PC-3 (cell line): Measurements from ENCODE around the gene ASTN2. TPM values are rescaled to one million over a fixed set of nuclear protein-coding genes. Genes with fewer than 3 reads are reported as not detected.
A peak's percentile ranks its signal among the peaks of the same experiment; 100 is the strongest.

ENCODE experiments used
- ATAC-seq: fragments of 200-7000 bp; cut with Tn5 transposase; 2 replicates; pipeline ENCODE4 v1.9.1; 2020; ENCODE audit warnings: mild to moderate bottlenecking, moderate library complexity
- BruUV-seq: library from RNA; stranded (reverse); fragments of 400-500 nt; replicated peaks from 2 replicates; lab custom pipeline; 2021; lab: Mats Ljungman, UMichigan
- CTCF ChIA-PET: fragments of 300-600 bp; sonication (Branson Sonifier 250); formaldehyde crosslinking; loops from one replicate; lab custom pipeline; 2022; ENCODE audit warnings: antibody characterized with exemption; lab: Charles Lee
- POLR2A ChIA-PET: fragments of 300-600 bp; sonication (Branson Sonifier 250); formaldehyde crosslinking; loops from one replicate; lab custom pipeline; 2022; ENCODE audit warnings: antibody characterized with exemption; ENCODE audit not compliant: unreplicated experiment; lab: Charles Lee
- DNase-seq: peaks from one replicate; pipeline ENCODE4 v3.0.0-alpha.2; 2015
- H2AFZ ChIP-seq: fragments of 300-600 bp; sonication (generic); 2 replicates; pipeline ENCODE4 v1.6.0; 2016; ENCODE audit warnings: antibody characterized with exemption, low read length
- H3F3A ChIP-seq: fragments of 300-600 bp; sonication (generic); one replicate; pipeline ENCODE4 v1.6.0; 2017; ENCODE audit warnings: antibody characterized with exemption, low read length, control low read depth, mild to moderate bottlenecking; ENCODE audit not compliant: unreplicated experiment
- H3K27ac ChIP-seq: fragments of 300-600 bp; sonication (generic); 2 replicates; pipeline ENCODE4 v1.5.1; 2016; ENCODE audit warnings: mild to moderate bottlenecking, low read length
- H3K27me3 ChIP-seq: fragments of 300-600 bp; sonication (generic); 2 replicates; pipeline ENCODE4 v1.6.1; 2016; ENCODE audit warnings: low read length, mixed read lengths
- H3K36me3 ChIP-seq: fragments of 300-600 bp; sonication (generic); 2 replicates; pipeline ENCODE4 v1.6.1; 2016; ENCODE audit warnings: low read depth, mixed run types, low read length, mixed read lengths
- H3K4me1 ChIP-seq: fragments of 300-600 bp; sonication (generic); 2 replicates; pipeline ENCODE4 v1.5.1; 2016; ENCODE audit warnings: low read length; ENCODE audit not compliant: insufficient read depth
- H3K4me2 ChIP-seq: fragments of 300-600 bp; sonication (generic); 2 replicates; pipeline ENCODE4 v1.6.0; 2016; ENCODE audit warnings: low read length
- H3K4me3 ChIP-seq: fragments of 300-600 bp; sonication (generic); 2 replicates; pipeline ENCODE4 v1.5.1; 2016; ENCODE audit warnings: mild to moderate bottlenecking, low read length, mixed read lengths
- H3K79me2 ChIP-seq: fragments of 300-600 bp; sonication (generic); 2 replicates; pipeline ENCODE4 v1.6.1; 2017; ENCODE audit warnings: low read length, mixed read lengths
- H3K9ac ChIP-seq: fragments of 300-600 bp; sonication (generic); 2 replicates; pipeline ENCODE4 v1.6.0; 2016; ENCODE audit warnings: mild to moderate bottlenecking, low read length
- H3K9me2 ChIP-seq: fragments of 300-600 bp; sonication (generic); replicated peaks from 2 replicates; pipeline ENCODE4 v1.6.1; 2016; ENCODE audit warnings: mixed run types, low read length, mixed read lengths
- H3K9me3 ChIP-seq: fragments of 300-600 bp; sonication (generic); 2 replicates; pipeline ENCODE4 v1.6.1; 2016; ENCODE audit warnings: low read length, mixed read lengths
- H4K20me1 ChIP-seq: fragments of 300-600 bp; sonication (generic); 2 replicates; pipeline ENCODE4 v1.6.1; 2016; ENCODE audit warnings: low read length, mixed read lengths
- CTCF ChIP-seq: fragments of 300-600 bp; sonication (generic); conservative IDR thresholded peaks from 2 replicates; pipeline ENCODE4 v1.5.1; 2017; ENCODE audit warnings: antibody characterized with exemption, low read depth, mild to moderate bottlenecking, low read length
- EZH2 ChIP-seq: fragments of 300-600 bp; sonication (generic); IDR thresholded peaks from one replicate; pipeline ENCODE4 v1.6.1; 2017; ENCODE audit warnings: antibody characterized with exemption, mild to moderate bottlenecking, low read length; ENCODE audit not compliant: unreplicated experiment
- EZH2phosphoT487 ChIP-seq: fragments of 300-600 bp; sonication (generic); IDR thresholded peaks from 2 replicates; pipeline ENCODE4 v1.6.1; 2018; ENCODE audit warnings: mild to moderate bottlenecking, antibody characterized with exemption, low read length, borderline replicate concordance
- intact Hi-C: fragments of 100-400 bp; cut with micrococcal nuclease; formaldehyde crosslinking; loops from 2 replicates; pipeline ENCODE4 v1.9.0; 2023
- total RNA-seq: library from RNA; depleted of rRNA; stranded (reverse); fragments of >200 nt; gene quantifications from 2 replicates; pipeline ENCODE4 v1.2.3, GENCODE V29; 2014

ASTN2 gene
- total RNA-seq, 1 experiment from 2014 or later = 3.5 TPM

DNA sequence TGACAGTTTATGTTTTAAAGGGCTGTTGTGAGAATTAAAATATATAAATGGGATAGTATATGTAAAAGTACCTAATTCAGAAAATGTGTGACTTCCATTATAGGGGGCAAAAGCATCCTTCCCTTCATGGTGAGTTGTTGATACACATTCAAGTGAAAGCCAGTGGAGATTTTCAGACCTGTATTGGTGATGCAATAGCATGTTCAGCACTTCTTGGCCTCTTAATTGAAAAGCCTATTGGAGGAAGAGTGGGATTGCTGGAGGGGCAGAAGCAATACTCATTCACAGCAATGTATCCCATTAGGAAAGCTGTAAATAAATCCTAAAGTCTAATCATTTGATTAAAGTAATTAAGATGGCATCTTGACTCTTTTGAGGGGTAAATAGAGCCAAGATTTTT lies 710.4 kb downstream of the ASTN2 start:
- BruUV-seq = no TSS peak
- intact Hi-C loops = no loop called here
- H3K4me3 ChIP-seq = no peak overlapping the region
- H3K79me2 ChIP-seq = no peaks in the 10 kb centered on the region
- DNase-seq (no peak), ATAC-seq (no peak)
- H3F3A ChIP-seq = no peaks in the 10 kb centered on the region
- CTCF ChIA-PET = no interaction called here
- H2AFZ ChIP-seq = no peak overlapping the region
- H3K27me3 ChIP-seq = no peaks in the 10 kb centered on the region
- H3K9ac ChIP-seq = no peak overlapping the region
- no peaks in the 10 kb centered on the region for H3K9me3 ChIP-seq
- H3K4me1 ChIP-seq = peaks cover 14% of the 10 kb centered on the region
- POLR2A ChIA-PET = no interaction called here
- H4K20me1 ChIP-seq = no peaks in the 10 kb centered on the region
- no peak overlapping the region for H3K4me2 ChIP-seq
- H3K9me2 ChIP-seq = no peaks in the 10 kb centered on the region
- no peak overlapping the region for H3K27ac ChIP-seq
- TF ChIP-seq CTCF (no peak), EZH2phosphoT487 (no peak), EZH2 (no peak)
- 0 out of 2 replicates have a peak, but pooled peaks cover 2% of the 10 kb centered on the region for H3K36me3 ChIP-seq

DNA sequence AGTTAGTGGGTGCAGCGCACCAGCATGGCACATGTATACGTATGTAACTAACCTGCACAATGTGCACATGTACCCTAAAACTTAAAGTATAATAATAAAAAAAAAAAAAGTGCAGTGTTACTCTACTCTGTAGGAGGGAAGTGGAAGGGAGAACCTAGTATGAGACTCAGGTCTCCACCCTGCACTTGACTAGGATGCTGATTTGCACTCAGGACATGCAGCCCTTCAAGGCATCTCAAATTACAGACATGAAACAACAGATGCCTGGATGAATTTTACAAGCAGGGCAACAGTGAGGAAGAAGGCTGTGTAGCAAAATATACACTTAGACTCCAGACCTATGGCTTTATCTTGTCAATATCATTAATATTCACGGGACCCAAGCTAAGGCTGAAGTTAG lies 711.2 kb downstream of the ASTN2 start:
- intact Hi-C loops = no loop called here
- H3F3A ChIP-seq = no peaks in the 10 kb centered on the region
- no peak overlapping the region for H3K4me3 ChIP-seq
- TF ChIP-seq EZH2 = no peak
- TF ChIP-seq EZH2phosphoT487 = no peak
- no peak for TF ChIP-seq CTCF
- H3K4me2 ChIP-seq = no peak overlapping the region
- no TSS peak for BruUV-seq
- H3K9ac ChIP-seq = no peak overlapping the region
- ATAC-seq (no peak), DNase-seq (no peak)
- H3K9me3 ChIP-seq = no peaks in the 10 kb centered on the region
- H2AFZ ChIP-seq = no peak overlapping the region
- H3K4me1 ChIP-seq = peaks cover 14% of the 10 kb centered on the region
- H3K79me2 ChIP-seq = no peaks in the 10 kb centered on the region
- peaks cover 6% of the 10 kb centered on the region; the same call in 1 of the 2 replicates for H3K36me3 ChIP-seq
- POLR2A ChIA-PET = no interaction called here
- no peak overlapping the region for H3K27ac ChIP-seq
- H4K20me1 ChIP-seq = no peaks in the 10 kb centered on the region
- H3K27me3 ChIP-seq = no peaks in the 10 kb centered on the region
- no peaks in the 10 kb centered on the region for H3K9me2 ChIP-seq
- CTCF ChIA-PET = no interaction called here

- intact Hi-C loops = no loop called here
- Histone ChIP-seq H3K27me3 (no peaks in the 10 kb centered on the region), H3K9me2 (no peaks in the 10 kb centered on the region), H3K9me3 (no peaks in the 10 kb centered on the region), H4K20me1 (no peaks in the 10 kb centered on the region), H3K27ac (no peak overlapping the region), H2AFZ (no peak overlapping the region), H3K36me3 (peaks cover 15% of the 10 kb centered on the region; the same call in 1 of the 2 replicates), H3F3A (no peaks in the 10 kb centered on the region), H3K4me3 (no peak overlapping the region), H3K9ac (no peak overlapping the region), H3K4me2 (no peak overlapping the region), H3K79me2 (no peaks in the 10 kb centered on the region), H3K4me1 (peaks cover 14% of the 10 kb centered on the region)
- CTCF ChIA-PET = no interaction called here
- peak; percentile 12 for DNase-seq
- no peak for TF ChIP-seq CTCF
- TF ChIP-seq EZH2 = no peak
- no peak for TF ChIP-seq EZH2phosphoT487
- POLR2A ChIA-PET = interaction anchor here (0.5 kb wide), 1 partner anchor 1188 kb away, joined by 3 read pairs; no protein-coding TSS in a partner anchor
- BruUV-seq = no TSS peak
- ATAC-seq = no peak
Measured at GRCh38 chr9:116701940-116702642, 712.8 kb downstream of the ASTN2 start.
